Testis (tissue), 5 donors: ENCODE data around the gene PLA2R1. TPM values are rescaled to one million over a fixed set of nuclear protein-coding genes. Genes with fewer than 3 reads are reported as not detected.

Experiments used
- DNase-seq: peaks from one replicate; pipeline ENCODE4 v3.0.0-alpha.2; 2019
- H3K27ac ChIP-seq, 2 donors: fragments of 200-600 bp; sonication (generic); one replicate each; pipeline ENCODE4 v1.5.1; 2019
- H3K27me3 ChIP-seq: fragments of 200-600 bp; sonication (generic); one replicate; pipeline ENCODE4 v1.5.1; 2019
- H3K36me3 ChIP-seq: fragments of 200-600 bp; sonication (generic); one replicate; pipeline ENCODE4 v1.5.1; 2017; ENCODE audit warnings: low read depth; ENCODE audit errors: missing control alignments
- H3K4me1 ChIP-seq: fragments of 200-600 bp; sonication (generic); one replicate; pipeline ENCODE4 v1.5.1; 2019
- H3K4me3 ChIP-seq, 2 donors: fragments of 200-600 bp; sonication (generic); one replicate each; pipeline ENCODE4 v1.5.1; 2017 to 2019
- H3K9me3 ChIP-seq: fragments of 200-600 bp; sonication (generic); one replicate; pipeline ENCODE4 v1.5.1; 2017
- CTCF ChIP-seq, 3 experiments: fragments of 450-650 bp in 2 of 3; fragments of 200-600 bp in 1 of 3; sonication (generic) in 1 of 3; IDR thresholded peaks; one replicate each; pipeline ENCODE4 v1.5.1; 2016 to 2019; ENCODE audit warnings: antibody characterized with exemption in 3 of 3, mild to moderate bottlenecking in 2 of 3, moderate library complexity in 1 of 3
- POLR2A ChIP-seq: fragments of 450-650 bp; IDR thresholded peaks from one replicate; pipeline ENCODE4 v1.6.1; 2017; ENCODE audit warnings: antibody characterized with exemption, mild to moderate bottlenecking, moderate library complexity
- WGBS, 2 donors: methylation state at CpG; one replicate each; pipeline ENCODE4 v1.1.5; 2018; 5-methylcytosine and 5-hydroxymethylcytosine counted together
- intact Hi-C: fragments of 100-400 bp; cut with DNase I; formaldehyde crosslinking; loops from one replicate; pipeline ENCODE4 v1.15.1; 2023; ENCODE audit warnings: low total_unique reads
- long read RNA-seq, 2 donors: transcript quantifications; one replicate each; lab custom pipeline, GENCODE V29; 2026
- polyA plus RNA-seq: library from polyadenylated mRNA; stranded (reverse); fragments of 350-450 nt; fragmentation: Illumina TruSeq; extraction: RNeasy Lipid Tissue Mini Kit (QIAGEN cat#74804); gene quantifications from one replicate; pipeline ENCODE4 v1.2.3, GENCODE V29; 2014; ENCODE audit warnings: low read depth, low replicate concordance; ENCODE audit not compliant: insufficient read depth
- total RNA-seq, 2 donors: library from RNA; depleted of rRNA; stranded (reverse); fragments of >200 nt; gene quantifications; one replicate each; pipeline ENCODE4 v1.2.3, GENCODE V29; 2016

The PLA2R1 gene
- 1 to 10 TPM; 5.0 to 5.3 TPM for total RNA-seq
- polyA plus RNA-seq = 3.4 TPM
- long read RNA-seq, donor 1 = 0 reads
- long read RNA-seq, donor 2 = 0 reads

GRCh38 chr2:160062292-160063005 is at the start of gene PLA2R1:
Gene PLA2R1, minus strand, starts transcription at chr2:160062615. Its CDS starts 212 bp downstream, at chr2:160062403.
- H3K4me1 ChIP-seq = peaks cover 8% of the 10 kb centered on the region
- H3K4me3 ChIP-seq = peak within 1 kb of the TSS; percentile 63 to 84
- H3K27me3 ChIP-seq = no peaks in the 10 kb centered on the region
- intact Hi-C loops = no loop called here
- H3K27ac ChIP-seq = peak within 1 kb of the TSS; percentile 72 to 73
- no peaks in the 10 kb centered on the region for H3K36me3 ChIP-seq
- H3K9me3 ChIP-seq = no peaks in the 10 kb centered on the region
- TF ChIP-seq CTCF (IDR thresholded peaks at IDR 0.05) (no peak), POLR2A (no peak)
- WGBS, 2 donors = 0% methylated on average over 51 of the region's 52 CpGs; no CpG with 5 or more reads in 1 of the 2 donors
- DNase-seq = peak; percentile 57

- no peaks in the 10 kb centered on the region for H3K9me3 ChIP-seq
- TF ChIP-seq CTCF (IDR thresholded peaks at IDR 0.05) = no peak
- no peak for TF ChIP-seq POLR2A
- no peak for DNase-seq
- H3K27me3 ChIP-seq = no peaks in the 10 kb centered on the region
- no peaks in the 10 kb centered on the region for H3K36me3 ChIP-seq
- no peak overlapping the region for H3K4me3 ChIP-seq
- no peak overlapping the region for H3K27ac ChIP-seq
- WGBS, 2 donors = 91% methylated on average over 7 of the region's 7 CpGs
- no peaks in the 10 kb centered on the region for H3K4me1 ChIP-seq
- intact Hi-C loops = no loop called here
Measured at GRCh38 chr2:160110674-160111239, 48.3 kb upstream of the PLA2R1 start.

- TF ChIP-seq POLR2A = no peak
- TF ChIP-seq CTCF (IDR thresholded peaks at IDR 0.05) = peak; percentile 49 to 60 (median 55)
- no peaks in the 10 kb centered on the region for H3K9me3 ChIP-seq
- WGBS, 2 donors = 57 to 58% methylated on average over 8 of the region's 8 CpGs
- H3K4me3 ChIP-seq = no peak overlapping the region
- H3K4me1 ChIP-seq = no peaks in the 10 kb centered on the region
- no peaks in the 10 kb centered on the region for H3K27me3 ChIP-seq
- intact Hi-C loops = no loop called here
- DNase-seq = peak; percentile 67
- H3K27ac ChIP-seq = no peak overlapping the region
- H3K36me3 ChIP-seq = no peaks in the 10 kb centered on the region
Measured at GRCh38 chr2:160109939-160110673, 47.7 kb upstream of the PLA2R1 start.

- intact Hi-C loops = no loop called here
- Histone ChIP-seq H3K36me3 (no peaks in the 10 kb centered on the region), H3K9me3 (no peaks in the 10 kb centered on the region), H3K27me3 (no peaks in the 10 kb centered on the region), H3K4me1 (no peaks in the 10 kb centered on the region), H3K27ac (no peak overlapping the region), H3K4me3 (no peak overlapping the region)
- 94 to 96% methylated on average over 3 of the region's 3 CpGs for WGBS, 2 donors
- TF ChIP-seq POLR2A (no peak), CTCF (IDR thresholded peaks at IDR 0.05) (no peak)
- no peak for DNase-seq
Measured at GRCh38 chr2:160109243-160109642, 46.8 kb upstream of the PLA2R1 start.
